Measurements from ENCODE around the gene KIRREL3.

DNA sequence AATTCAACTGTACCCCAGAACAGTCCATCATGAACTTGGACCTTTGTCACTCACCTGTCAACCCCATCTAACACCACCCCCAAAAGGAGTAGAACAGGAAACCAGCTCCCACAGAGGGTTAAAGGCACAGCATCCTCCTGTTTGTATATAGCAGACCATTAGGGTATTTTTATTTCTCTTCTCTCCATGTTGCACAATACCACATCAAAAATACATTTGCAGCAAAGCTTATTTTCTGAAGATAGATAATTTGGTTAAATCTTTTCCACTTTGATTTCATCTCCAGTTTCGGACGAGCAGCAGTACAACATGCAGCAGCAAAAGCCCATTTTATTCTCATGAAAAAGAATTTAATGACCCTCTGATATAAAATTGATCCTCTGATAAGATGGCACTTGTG lies 103.1 kb downstream of the KIRREL3 start:
- TF ChIP-seq, protein P1, sequence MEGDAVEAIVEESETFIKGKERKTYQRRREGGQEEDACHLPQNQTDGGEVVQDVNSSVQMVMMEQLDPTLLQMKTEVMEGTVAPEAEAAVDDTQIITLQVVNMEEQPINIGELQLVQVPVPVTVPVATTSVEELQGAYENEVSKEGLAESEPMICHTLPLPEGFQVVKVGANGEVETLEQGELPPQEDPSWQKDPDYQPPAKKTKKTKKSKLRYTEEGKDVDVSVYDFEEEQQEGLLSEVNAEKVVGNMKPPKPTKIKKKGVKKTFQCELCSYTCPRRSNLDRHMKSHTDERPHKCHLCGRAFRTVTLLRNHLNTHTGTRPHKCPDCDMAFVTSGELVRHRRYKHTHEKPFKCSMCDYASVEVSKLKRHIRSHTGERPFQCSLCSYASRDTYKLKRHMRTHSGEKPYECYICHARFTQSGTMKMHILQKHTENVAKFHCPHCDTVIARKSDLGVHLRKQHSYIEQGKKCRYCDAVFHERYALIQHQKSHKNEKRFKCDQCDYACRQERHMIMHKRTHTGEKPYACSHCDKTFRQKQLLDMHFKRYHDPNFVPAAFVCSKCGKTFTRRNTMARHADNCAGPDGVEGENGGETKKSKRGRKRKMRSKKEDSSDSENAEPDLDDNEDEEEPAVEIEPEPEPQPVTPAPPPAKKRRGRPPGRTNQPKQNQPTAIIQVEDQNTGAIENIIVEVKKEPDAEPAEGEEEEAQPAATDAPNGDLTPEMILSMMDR (IDR thresholded peaks at IDR 0.05), result no peak
- TF ChIP-seq POLR2A (IDR thresholded peaks at IDR 0.05) (no peak), POLR2AphosphoS5 (IDR thresholded peaks at IDR 0.05) (no peak)
